ENCODE measurements around the gene NRXN3. TPM values are rescaled to one million over a fixed set of nuclear protein-coding genes. Genes with fewer than 3 reads are reported as not detected.

NRXN3 gene
- total RNA-seq, 1 experiment from 2014 or later = not detected

GRCh38 chr14:79278286-79278797, 1108.2 kb downstream of the NRXN3 start (continued):
- TF ChIP-seq ZFX (IDR thresholded peaks at IDR 0.05) (no peak), CBX3 (IDR thresholded peaks at IDR 0.05; ENCODE audit: low read depth) (no peak), EGR1 (IDR thresholded peaks at IDR 0.05; ENCODE audit: low read depth) (no peak), EZH2phosphoT487 (IDR thresholded peaks at IDR 0.05; ENCODE audit: borderline replicate concordance) (no peak), JUND (IDR thresholded peaks at IDR 0.05) (no peak), POLR2AphosphoS5 (IDR thresholded peaks at IDR 0.05; ENCODE audit: low read depth, low read length) (no peak)

GRCh38 chr14:79278798-79279644, 1108.8 kb downstream of the NRXN3 start:
- Histone ChIP-seq H3K4me3 (replicated peaks in 1 of 2; ENCODE audit: low read depth in 1 of 2, low read length in 2 of 2) (no peak overlapping the region), H4K20me1 (ENCODE audit: insufficient read depth) (no peaks in the 10 kb centered on the region), H3K9ac (ENCODE audit: low read length) (no peak overlapping the region), H3K27me3 (ENCODE audit: insufficient read depth, low read length) (no peaks in the 10 kb centered on the region), H3K4me1 (ENCODE audit: control insufficient read depth in 1 of 2, insufficient read depth in 2 of 2, low read length in 2 of 2) (no peaks in the 10 kb centered on the region), H3K4me2 (ENCODE audit: low read length) (no peak overlapping the region), H3K9me3 (ENCODE audit: control insufficient read depth in 1 of 2, insufficient read depth in 1 of 2, low read depth in 1 of 2, low read length in 2 of 2) (peaks cover 9% of the 10 kb centered on the region in 2 experiments; a peak in 2 of 4 replicates), H2AFZ (ENCODE audit: low read depth, low read length, poor library complexity, severe bottlenecking) (no peak overlapping the region), H3K9me2 (ENCODE audit: insufficient read depth) (no peaks in the 10 kb centered on the region), H3K36me3 (ENCODE audit: control insufficient read depth in 1 of 2, insufficient read depth in 2 of 2, low read length in 2 of 2) (no peaks in the 10 kb centered on the region), H3K79me2 (ENCODE audit: insufficient read depth, low read length) (no peaks in the 10 kb centered on the region), H3K27ac (ENCODE audit: low read depth, low read length) (no peak overlapping the region)
- no peak for ATAC-seq
- no TSS peak for BruUV-seq (replicated peaks)
- no peak for DNase-seq (ENCODE audit: low read depth, low spot score)
- intact Hi-C loops (cut with micrococcal nuclease) = no loop called here
- CTCF ChIA-PET = no interaction called here
- POLR2A ChIA-PET = no interaction called here
- RAD21 ChIA-PET (ENCODE audit: low non-redundant PET in 1 of 2, low total read pairs in 2 of 2, uncharacterized antibody in 2 of 2, unreplicated experiment in 2 of 2) = no interaction called here
- no peak for TF ChIP-seq ELF1 (IDR thresholded peaks at IDR 0.05; ENCODE audit: borderline replicate concordance, low read depth)
- no peak for TF ChIP-seq ZNF274 (IDR thresholded peaks at IDR 0.05; ENCODE audit: low read depth, low read length)
- TF ChIP-seq EZH2 (IDR thresholded peaks at IDR 0.05) = no peak
- TF ChIP-seq SIN3A (IDR thresholded peaks at IDR 0.05; ENCODE audit: low read depth) = no peak
- TF ChIP-seq MAX (IDR thresholded peaks at IDR 0.05) = no peak
- no peak for TF ChIP-seq RAD21 (IDR thresholded peaks at IDR 0.05; ENCODE audit: low read depth)
- TF ChIP-seq CTCF (IDR thresholded peaks at IDR 0.05 in 2 of 3, conservative IDR thresholded peaks at IDR 0.05 in 1 of 3; ENCODE audit: borderline replicate concordance in 1 of 3, insufficient read depth in 1 of 3, low read depth in 2 of 3, low read length in 2 of 3) = no peak
- no peak for TF ChIP-seq JUND (IDR thresholded peaks at IDR 0.05)
- TF ChIP-seq ATF3 (IDR thresholded peaks at IDR 0.05) = no peak
- TF ChIP-seq CEBPB (IDR thresholded peaks at IDR 0.05; ENCODE audit: low read depth) = no peak
- no peak for TF ChIP-seq TCF7L2 (IDR thresholded peaks at IDR 0.05; ENCODE audit: borderline replicate concordance, extremely low read depth, insufficient read depth, insufficient read length)
- no peak for TF ChIP-seq CBX3 (IDR thresholded peaks at IDR 0.05; ENCODE audit: low read depth)
- TF ChIP-seq REST (IDR thresholded peaks at IDR 0.05; ENCODE audit: low read depth) = no peak
- TF ChIP-seq POLR2AphosphoS5 (IDR thresholded peaks at IDR 0.05; ENCODE audit: low read depth, low read length) = no peak
- TF ChIP-seq EZH2phosphoT487 (IDR thresholded peaks at IDR 0.05; ENCODE audit: borderline replicate concordance) = no peak
- TF ChIP-seq POLR2A (IDR thresholded peaks at IDR 0.05; ENCODE audit: borderline replicate concordance, extremely low read depth, insufficient read depth, insufficient read length) = no peak

Measured in HCT116 (cell line).